T-helper 1 cell treated with Interleukin-12 subunit alpha and Interleukin-12 subunit beta and Interleukin-4 antibody, amounts not matched to agents 30 μg/mL and 1 μg/mL, for 36 hours (primary cell): ENCODE data around the gene ZNF519.
"Not testable (repeated sequence)": the region's sequence is repeated elsewhere in the genome, so short reads cannot be mapped to it uniquely, and the experiment has no call there.

Experiments
- H3K27ac Mint-ChIP-seq: one replicate; pipeline ENCODE4 v1.8.0; 2021; ENCODE audit warnings: mild to moderate bottlenecking, mixed read lengths
- H3K27me3 Mint-ChIP-seq: one replicate; pipeline ENCODE4 v1.8.0; 2021; ENCODE audit warnings: low read depth, mixed read lengths
- H3K36me3 Mint-ChIP-seq: one replicate; pipeline ENCODE4 v1.8.0; 2021; ENCODE audit warnings: low read depth, mixed read lengths
- H3K4me1 Mint-ChIP-seq: one replicate; pipeline ENCODE4 v1.8.0; 2021; ENCODE audit warnings: low read depth, mixed read lengths
- H3K4me3 Mint-ChIP-seq: one replicate; pipeline ENCODE4 v1.8.0; 2021; ENCODE audit warnings: mild to moderate bottlenecking, moderate library complexity, mixed read lengths
- H3K9me3 Mint-ChIP-seq: one replicate; pipeline ENCODE4 v1.8.0; 2021; ENCODE audit warnings: mixed read lengths

ZNF519 gene

GRCh38 chr18:14132271-14132700 is at the start of gene ZNF519:
Gene ZNF519 (minus strand): TSS chr18:14132435. CDS start chr18:14132277, 158 bp downstream.
- peaks cover 16% of the 10 kb centered on the region for H3K4me1 Mint-ChIP-seq
- peak within 1 kb of the TSS; percentile 90 for H3K4me3 Mint-ChIP-seq
- not testable (repeated sequence) for H3K9me3 Mint-ChIP-seq, H3K27me3 Mint-ChIP-seq, H3K36me3 Mint-ChIP-seq
- peak within 1 kb of the TSS; percentile 87 for H3K27ac Mint-ChIP-seq

DNA sequence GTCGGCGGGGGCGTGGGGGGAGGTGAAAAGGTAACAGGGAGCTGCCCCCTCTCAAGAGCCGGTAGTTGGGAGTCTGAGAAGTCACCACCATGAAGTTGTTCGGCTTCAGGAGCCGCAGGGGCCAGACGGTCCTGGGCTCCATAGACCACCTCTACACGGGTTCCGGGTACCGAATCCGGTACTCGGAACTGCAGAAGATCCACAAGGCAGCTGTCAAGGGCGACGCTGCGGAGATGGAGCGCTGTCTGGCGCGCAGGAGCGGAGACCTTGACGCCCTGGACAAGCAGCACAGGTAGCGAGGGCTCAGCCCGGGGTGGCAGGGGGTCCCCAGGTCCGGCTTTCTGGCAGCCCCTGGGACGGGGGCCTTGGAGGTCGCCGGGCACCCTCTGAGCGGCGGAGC is 47.1 kb upstream of the ZNF519 start:
- Mint-ChIP-seq H3K27me3 (peaks cover 8% of the 10 kb centered on the region), H3K27ac (peak overlapping the region; percentile 83), H3K4me3 (peak overlapping the region; percentile 93), H3K4me1 (peaks cover 3% of the 10 kb centered on the region), H3K36me3 (no peaks in the 10 kb centered on the region), H3K9me3 (no peaks in the 10 kb centered on the region)

GRCh38 chr18:14178321-14179196 is 46.3 kb upstream of the ZNF519 start:
- H3K9me3 Mint-ChIP-seq, H3K36me3 Mint-ChIP-seq, H3K27me3 Mint-ChIP-seq, H3K4me1 Mint-ChIP-seq: not testable (repeated sequence)
- Mint-ChIP-seq H3K27ac (peak overlapping the region; percentile 83), H3K4me3 (peak overlapping the region; percentile 93)

GRCh38 chr18:14177540-14178320 is 45.5 kb upstream of the ZNF519 start:
- H3K4me1 Mint-ChIP-seq, H3K36me3 Mint-ChIP-seq, H3K27ac Mint-ChIP-seq, H3K9me3 Mint-ChIP-seq, H3K27me3 Mint-ChIP-seq: not testable (repeated sequence)
- peak overlapping the region; percentile 31 for H3K4me3 Mint-ChIP-seq

DNA sequence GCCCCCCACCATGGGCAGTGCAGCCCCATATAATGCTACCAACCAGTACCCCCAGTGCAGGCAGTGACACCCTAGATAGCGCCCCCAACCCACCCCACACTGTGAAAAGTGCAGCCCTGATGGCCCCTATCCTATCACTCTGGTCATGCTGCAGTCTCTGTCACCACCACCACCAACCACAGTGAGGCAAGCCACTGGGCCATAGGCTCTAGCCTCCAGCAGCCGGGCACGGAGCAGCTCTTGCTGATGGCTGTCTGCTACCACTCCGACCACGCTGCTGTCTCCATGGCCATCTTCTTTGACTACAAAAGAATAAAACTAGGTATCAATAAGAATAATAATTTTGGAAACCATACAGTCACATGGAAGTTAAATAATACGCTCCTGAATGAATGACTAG is 43.2 kb upstream of the ZNF519 start:
- H3K9me3 Mint-ChIP-seq, H3K4me1 Mint-ChIP-seq, H3K4me3 Mint-ChIP-seq, H3K36me3 Mint-ChIP-seq, H3K27me3 Mint-ChIP-seq: not testable (repeated sequence)
- H3K27ac Mint-ChIP-seq: peak overlapping the region; percentile 26

DNA sequence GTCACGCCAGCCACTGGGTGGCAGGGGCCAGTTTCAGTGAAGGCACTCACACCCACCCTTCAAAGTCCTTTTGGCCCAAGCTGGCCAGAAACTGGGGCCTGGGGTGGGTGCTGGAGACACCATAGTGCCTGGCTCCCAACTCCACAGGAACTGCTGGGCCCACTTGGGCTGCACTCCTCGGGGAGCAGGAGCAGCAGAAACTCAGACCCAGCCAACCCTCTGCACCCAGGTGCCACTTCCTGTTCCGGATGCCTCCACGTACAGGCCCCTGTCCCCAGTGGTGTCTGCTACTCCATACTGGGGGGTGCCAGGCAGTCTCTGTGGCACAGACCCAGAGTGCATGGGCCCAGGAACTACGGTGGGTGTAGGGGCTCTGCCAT is 42.5 kb upstream of the ZNF519 start:
- Mint-ChIP-seq H3K27ac (no peak overlapping the region), H3K4me3 (no peak overlapping the region), H3K27me3 (peaks cover 2% of the 10 kb centered on the region), H3K4me1 (peaks cover 2% of the 10 kb centered on the region), H3K9me3 (no peaks in the 10 kb centered on the region), H3K36me3 (no peaks in the 10 kb centered on the region)

DNA sequence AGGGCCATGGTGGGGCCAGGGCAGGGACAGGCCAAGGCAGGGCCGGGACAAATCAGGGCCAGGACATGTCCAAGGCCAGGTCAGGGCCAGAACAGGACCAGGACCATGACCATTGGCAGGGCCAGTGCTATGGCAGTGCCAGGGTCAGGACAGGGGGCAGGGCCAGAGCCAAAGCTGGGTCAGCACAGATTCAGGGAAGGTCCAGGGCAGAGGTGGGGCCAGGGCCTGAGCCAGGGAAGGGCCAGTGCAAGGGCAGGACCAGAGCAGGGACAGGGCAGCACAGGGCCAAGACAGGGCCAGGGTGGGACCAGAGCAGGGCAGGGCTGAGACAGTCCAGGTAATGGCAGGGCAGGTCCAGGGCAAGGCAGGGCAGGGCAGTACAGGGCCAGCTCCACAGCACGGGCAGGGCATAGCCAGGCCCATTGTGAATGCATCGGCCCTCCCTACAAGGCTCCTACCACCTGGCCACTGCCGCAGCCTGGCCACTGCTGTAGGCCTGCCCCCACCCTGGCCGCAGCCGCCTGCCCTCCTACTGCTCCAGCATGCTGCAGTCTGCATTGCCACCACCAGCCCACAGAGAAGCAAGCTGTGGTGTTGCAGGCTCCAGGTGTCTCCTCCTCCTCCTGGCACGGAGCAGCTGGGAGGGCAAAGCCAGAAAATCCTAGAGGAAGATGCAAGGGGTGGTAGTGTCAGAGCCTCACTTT is 41.9 kb upstream of the ZNF519 start:
- not testable (repeated sequence) for H3K27ac Mint-ChIP-seq, H3K4me1 Mint-ChIP-seq, H3K9me3 Mint-ChIP-seq, H3K36me3 Mint-ChIP-seq, H3K4me3 Mint-ChIP-seq, H3K27me3 Mint-ChIP-seq

DNA sequence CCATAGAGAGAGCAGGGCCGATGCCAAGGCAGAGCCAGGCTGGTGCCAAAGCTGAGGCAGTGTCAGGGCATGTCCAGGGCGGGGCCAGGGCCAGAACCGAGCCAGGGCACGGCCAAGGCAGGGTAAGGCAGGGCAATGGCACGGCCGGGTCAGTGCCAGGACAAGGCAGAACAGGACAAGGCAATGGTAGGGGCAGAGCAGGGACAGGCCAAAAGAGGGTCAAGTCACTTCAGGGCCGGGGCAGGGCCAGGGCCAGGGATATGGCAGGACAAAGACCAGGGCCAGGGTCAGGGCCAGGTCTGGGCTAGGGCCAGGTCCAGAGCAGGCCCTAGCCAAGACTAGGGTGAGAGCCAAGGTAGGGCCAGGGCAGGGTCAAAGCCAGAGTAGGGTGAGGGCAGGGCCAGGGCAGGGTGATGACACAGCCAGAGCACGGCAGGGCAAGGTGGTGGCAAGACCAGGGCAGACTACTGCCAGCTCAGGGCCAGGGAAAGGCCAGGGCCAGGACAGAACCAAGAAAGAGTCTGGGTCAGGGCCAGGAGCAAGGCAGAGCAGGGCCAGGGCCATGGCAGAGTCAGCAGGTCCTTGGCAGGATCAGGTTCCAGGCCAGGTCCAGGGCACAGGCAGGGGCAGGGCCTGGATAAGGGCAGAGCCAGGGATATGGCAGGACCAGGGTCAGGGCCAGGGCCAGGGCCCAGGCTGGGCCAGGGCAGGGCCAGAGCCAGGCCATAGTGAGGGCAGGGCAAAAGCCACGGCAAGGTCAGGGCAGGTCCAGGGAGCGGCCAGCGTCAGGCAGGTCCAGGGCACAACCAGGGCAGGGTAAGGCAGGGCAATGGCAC is 41.1 kb upstream of the ZNF519 start:
- H3K27me3 Mint-ChIP-seq, H3K36me3 Mint-ChIP-seq, H3K27ac Mint-ChIP-seq, H3K4me3 Mint-ChIP-seq, H3K9me3 Mint-ChIP-seq, H3K4me1 Mint-ChIP-seq: not testable (repeated sequence)

- peak overlapping the region; percentile 26 for H3K27ac Mint-ChIP-seq
- not testable (repeated sequence) for H3K4me3 Mint-ChIP-seq, H3K4me1 Mint-ChIP-seq, H3K27me3 Mint-ChIP-seq, H3K9me3 Mint-ChIP-seq, H3K36me3 Mint-ChIP-seq
Measured at GRCh38 chr18:14172142-14173115, 40.2 kb upstream of the ZNF519 start.

- not testable (repeated sequence) for H3K36me3 Mint-ChIP-seq, H3K27ac Mint-ChIP-seq, H3K27me3 Mint-ChIP-seq, H3K9me3 Mint-ChIP-seq, H3K4me3 Mint-ChIP-seq, H3K4me1 Mint-ChIP-seq
Measured at GRCh38 chr18:14171301-14172141, 39.3 kb upstream of the ZNF519 start.

- H3K27ac Mint-ChIP-seq, H3K9me3 Mint-ChIP-seq, H3K27me3 Mint-ChIP-seq, H3K4me1 Mint-ChIP-seq, H3K4me3 Mint-ChIP-seq, H3K36me3 Mint-ChIP-seq: not testable (repeated sequence)
Measured at GRCh38 chr18:14170367-14171036, 38.3 kb upstream of the ZNF519 start.

GRCh38 chr18:14162915-14163314 is 30.7 kb upstream of the ZNF519 start:
- peaks cover 42% of the 10 kb centered on the region for H3K27me3 Mint-ChIP-seq
- H3K36me3 Mint-ChIP-seq, H3K4me3 Mint-ChIP-seq, H3K9me3 Mint-ChIP-seq, H3K4me1 Mint-ChIP-seq, H3K27ac Mint-ChIP-seq: not testable (repeated sequence)
